KMS-11 (cell line): Measurements from ENCODE around the gene HIGD1B.

ENCODE experiments used
- H2AFZ ChIP-seq: fragments of 200-600 bp; sonication (generic); 2 replicates; pipeline ENCODE4 v1.6.1; 2016; ENCODE audit warnings: antibody characterized with exemption, mixed run types, low read depth
- H3K27ac ChIP-seq: fragments of 200-600 bp; sonication (generic); 2 replicates; pipeline ENCODE4 v1.6.1; 2016; ENCODE audit warnings: mild to moderate bottlenecking, mixed run types
- H3K27me3 ChIP-seq: fragments of 200-600 bp; sonication (generic); 2 replicates; pipeline ENCODE4 v1.6.1; 2017; ENCODE audit warnings: mild to moderate bottlenecking, low read depth, mixed run types, moderate library complexity; ENCODE audit not compliant: insufficient read depth
- H3K36me3 ChIP-seq: fragments of 200-600 bp; sonication (generic); 2 replicates; pipeline ENCODE4 v1.6.1; 2017; ENCODE audit warnings: mild to moderate bottlenecking, mixed run types; ENCODE audit not compliant: insufficient read depth
- H3K4me1 ChIP-seq: fragments of 200-600 bp; sonication (generic); 2 replicates; pipeline ENCODE4 v1.6.1; 2016; ENCODE audit warnings: mild to moderate bottlenecking, low read depth, mixed run types; ENCODE audit not compliant: poor library complexity, severe bottlenecking
- H3K4me2 ChIP-seq: fragments of 200-600 bp; sonication (generic); 2 replicates; pipeline ENCODE4 v1.7.0; 2016; ENCODE audit warnings: mild to moderate bottlenecking, mixed run types
- H3K4me3 ChIP-seq: fragments of 200-600 bp; sonication (generic); IDR thresholded peaks from 2 replicates; pipeline ENCODE4 v1.6.1; 2017; ENCODE audit warnings: low read depth, low read length, mixed read lengths; ENCODE audit not compliant: insufficient read depth
- H3K79me2 ChIP-seq: fragments of 200-600 bp; sonication (generic); 2 replicates; pipeline ENCODE4 v1.6.1; 2016; ENCODE audit warnings: low read depth, mixed run types; ENCODE audit not compliant: insufficient read depth
- H3K9ac ChIP-seq: fragments of 200-600 bp; sonication (generic); 2 replicates; pipeline ENCODE4 v1.6.1; 2016; ENCODE audit warnings: mild to moderate bottlenecking, mixed run types
- H4K20me1 ChIP-seq: fragments of 200-600 bp; sonication (generic); 2 replicates; pipeline ENCODE4 v1.6.1; 2016; ENCODE audit warnings: mild to moderate bottlenecking, mixed run types; ENCODE audit not compliant: insufficient read depth
- CTCF ChIP-seq: fragments of 200-600 bp; sonication (generic); conservative IDR thresholded peaks from 2 replicates; pipeline ENCODE4 v1.6.1; 2017; ENCODE audit warnings: low read depth, mild to moderate bottlenecking, antibody characterized with exemption, low read length, moderate library complexity, mixed read lengths

HIGD1B gene

GRCh38 chr17:44850025-44850424, 2.3 kb downstream of the HIGD1B start:
- H4K20me1 ChIP-seq = no peaks in the 10 kb centered on the region
- no peak for TF ChIP-seq CTCF

GRCh38 chr17:44850612-44851011, 2.9 kb downstream of the HIGD1B start:
- Histone ChIP-seq H3K4me1 (peaks cover 7% of the 10 kb centered on the region), H3K36me3 (peaks cover 3% of the 10 kb centered on the region; the same call in 1 of the 2 replicates), H2AFZ (no peak overlapping the region), H4K20me1 (no peaks in the 10 kb centered on the region), H3K9ac (no peak overlapping the region), H3K4me3 (no peak overlapping the region), H3K4me2 (no peak overlapping the region), H3K27ac (no peak overlapping the region), H3K79me2 (no peaks in the 10 kb centered on the region), H3K27me3 (no peaks in the 10 kb centered on the region)
- TF ChIP-seq CTCF = no peak

More at GRCh38 chr17:44850025-44850424, 2.3 kb downstream of the HIGD1B start:
- no peak overlapping the region for H3K27ac ChIP-seq
- H3K4me3 ChIP-seq = no peak overlapping the region
- H3K79me2 ChIP-seq = no peaks in the 10 kb centered on the region
- H3K4me2 ChIP-seq = no peak overlapping the region
- peaks cover 7% of the 10 kb centered on the region for H3K4me1 ChIP-seq
- H3K27me3 ChIP-seq = no peaks in the 10 kb centered on the region
- H2AFZ ChIP-seq = no peak overlapping the region
- H3K36me3 ChIP-seq = no peaks in the 10 kb centered on the region; the same call in 1 of the 2 replicates
- H3K9ac ChIP-seq = no peak overlapping the region

- Histone ChIP-seq H3K36me3 (peaks cover 3% of the 10 kb centered on the region; the same call in 1 of the 2 replicates), H3K79me2 (no peaks in the 10 kb centered on the region), H3K27ac (no peak overlapping the region), H3K27me3 (no peaks in the 10 kb centered on the region), H3K4me3 (no peak overlapping the region), H4K20me1 (no peaks in the 10 kb centered on the region), H3K4me2 (no peak overlapping the region), H2AFZ (no peak overlapping the region), H3K9ac (no peak overlapping the region), H3K4me1 (peaks cover 7% of the 10 kb centered on the region)
- TF ChIP-seq CTCF = no peak
Measured at GRCh38 chr17:44854192-44854591, 6.5 kb downstream of the HIGD1B start.

GRCh38 chr17:44859701-44860100, 12.0 kb downstream of the HIGD1B start:
- Histone ChIP-seq H3K4me1 (no peaks in the 10 kb centered on the region), H3K79me2 (no peaks in the 10 kb centered on the region), H3K4me2 (no peak overlapping the region), H3K27ac (no peak overlapping the region), H3K9ac (no peak overlapping the region), H2AFZ (no peak overlapping the region), H3K36me3 (peaks cover 3% of the 10 kb centered on the region; the same call in 1 of the 2 replicates), H4K20me1 (no peaks in the 10 kb centered on the region), H3K27me3 (no peaks in the 10 kb centered on the region), H3K4me3 (no peak overlapping the region)
- TF ChIP-seq CTCF = no peak
